Neural cell (in vitro differentiated cells): ENCODE data around the gene MARS1.

Experiments
- CTCF ChIP-seq: fragments of 450-650 bp; IDR thresholded peaks from 2 replicates; pipeline ENCODE4 v1.5.1; 2014; ENCODE audit warnings: antibody characterized with exemption, mild to moderate bottlenecking, moderate library complexity; ENCODE audit not compliant: poor library complexity, severe bottlenecking
- EZH2 ChIP-seq: fragments of 200-600, 300-800 bp; shearing (Covaris generic), sonication (generic); IDR thresholded peaks from 2 replicates; pipeline ENCODE4 v1.6.1; 2014; ENCODE audit warnings: antibody characterized with exemption, low read length, borderline replicate concordance, mild to moderate bottlenecking; ENCODE audit not compliant: insufficient read depth, poor library complexity, severe bottlenecking

- TF ChIP-seq CTCF (no peak), EZH2 (no peak)
Measured at GRCh38 chr12:57500213-57500612, 12.3 kb downstream of the MARS1 start.
